B cell (primary cell): ENCODE data around the gene ENDOG. TPM values are rescaled to one million over a fixed set of nuclear protein-coding genes. Genes with fewer than 3 reads are reported as not detected.

Source experiments
- ATAC-seq: fragments of 200-7000 bp; cut with Tn5 transposase; one replicate; pipeline ENCODE4 v1.10.0; 2021; ENCODE audit warnings: low read depth, mild to moderate bottlenecking, moderate number of reproducible peaks, moderate library complexity
- CTCF ChIA-PET: fragments of 350-600 bp; sonication (Branson Sonifier 250); formaldehyde crosslinking; loops from one replicate; lab custom pipeline; 2021; ENCODE audit warnings: antibody characterized with exemption, inconsistent platforms; lab: Charles Lee
- POLR2A ChIA-PET: fragments of 350-600 bp; sonication (Branson Sonifier 250); formaldehyde crosslinking; loops from one replicate; lab custom pipeline; 2021; ENCODE audit warnings: antibody characterized with exemption; lab: Charles Lee
- DNase-seq: peaks from one replicate; pipeline ENCODE4 v3.0.0; 2013
- H2AFZ ChIP-seq: 2 replicates; pipeline ENCODE4 v1.6.1; 2012; ENCODE audit warnings: mild to moderate bottlenecking, low read depth, low read length; ENCODE audit not compliant: insufficient read depth, poor library complexity, severe bottlenecking
- H3K27ac ChIP-seq, 2 donors: 1 replicate in 1 of 2; 2 replicates in 1 of 2; pipeline ENCODE4 v1.5.1; 2012 to 2013; ENCODE audit warnings: low read length in 2 of 2, mild to moderate bottlenecking in 2 of 2, moderate library complexity in 1 of 2
- H3K27me3 ChIP-seq, 4 experiments: fragments of 200-600 bp in 1 of 4; sonication (generic) in 1 of 4; replicated peaks in 1 of 4; 1 replicate in 2 of 4; 2 replicates in 2 of 4; pipeline versions ENCODE4 v1.6.1 to v1.7.0; 2013 to 2016; ENCODE audit warnings: low read length in 3 of 4, mild to moderate bottlenecking in 2 of 4, mixed read lengths in 1 of 4, moderate library complexity in 1 of 4; ENCODE audit not compliant: insufficient read depth in 4 of 4, control insufficient read depth in 3 of 4; ENCODE audit errors: control extremely low read depth in 1 of 4
- H3K36me3 ChIP-seq, 2 experiments: replicated peaks in 1 of 2; 1 replicate in 1 of 2; 2 replicates in 1 of 2; pipeline versions ENCODE4 v1.6.1 to v1.7.1; 2013; ENCODE audit warnings: low read length in 1 of 2; ENCODE audit not compliant: insufficient read depth in 2 of 2, control insufficient read depth in 1 of 2; ENCODE audit errors: control extremely low read depth in 1 of 2, extremely low read depth in 1 of 2
- H3K4me1 ChIP-seq, 2 donors: fragments of 200-600 bp in 1 of 2; sonication (generic) in 1 of 2; 1 replicate in 1 of 2; 2 replicates in 1 of 2; pipeline versions ENCODE4 v1.5.1 to v1.6.1; 2013 to 2017; ENCODE audit warnings: low read length in 2 of 2; ENCODE audit not compliant: control insufficient read depth in 2 of 2, insufficient read depth in 2 of 2
- H3K4me2 ChIP-seq: replicated peaks from 2 replicates; pipeline ENCODE3; 2012; ENCODE audit warnings: mild to moderate bottlenecking, low read depth, low read length; ENCODE audit not compliant: poor library complexity, severe bottlenecking
- H3K4me3 ChIP-seq, 5 experiments: fragments of 200-600 bp in 1 of 5; sonication (generic) in 1 of 5; 1 replicate in 3 of 5; 2 replicates in 2 of 5; pipeline versions ENCODE4 v1.5.1 to v1.7.0; 2011 to 2016; ENCODE audit warnings: low read length in 4 of 5, mild to moderate bottlenecking in 4 of 5, low read depth in 2 of 5, control low read depth in 1 of 5, moderate library complexity in 1 of 5; ENCODE audit not compliant: insufficient read depth in 1 of 5; ENCODE audit errors: control extremely low read depth in 1 of 5, extremely low read depth in 1 of 5
- H3K79me2 ChIP-seq: fragments of 200-600 bp; sonication (generic); one replicate; pipeline ENCODE4 v1.6.0; 2016; ENCODE audit warnings: low read length; ENCODE audit not compliant: control insufficient read depth, insufficient read depth
- H3K9ac ChIP-seq: fragments of 200-600 bp; sonication (generic); 2 replicates; pipeline ENCODE4 v1.6.1; 2017; ENCODE audit warnings: mild to moderate bottlenecking, low read length, moderate library complexity
- H3K9me3 ChIP-seq, 3 donors: one replicate each; pipeline versions ENCODE4 v1.6.1 to v1.7.1; 2013; ENCODE audit warnings: low read length in 2 of 3; ENCODE audit not compliant: control insufficient read depth in 2 of 3, insufficient read depth in 1 of 3; ENCODE audit errors: control extremely low read depth in 1 of 3
- H4K20me1 ChIP-seq: 2 replicates; pipeline ENCODE4 v1.6.0; 2012; ENCODE audit warnings: mild to moderate bottlenecking, low read length; ENCODE audit not compliant: insufficient read depth, control insufficient read depth, poor library complexity, severe bottlenecking
- H3K27ac Mint-ChIP-seq: one replicate; pipeline ENCODE4 v1.8.0; 2021; ENCODE audit warnings: mixed read lengths
- H3K27me3 Mint-ChIP-seq: one replicate; pipeline ENCODE4 v1.8.0; 2021; ENCODE audit warnings: mixed read lengths
- H3K4me1 Mint-ChIP-seq: one replicate; pipeline ENCODE4 v1.8.0; 2021; ENCODE audit warnings: mixed read lengths
- H3K4me3 Mint-ChIP-seq: one replicate; pipeline ENCODE4 v1.8.0; 2021; ENCODE audit warnings: mixed read lengths
- H3K9me3 Mint-ChIP-seq: one replicate; pipeline ENCODE4 v1.8.0; 2022; ENCODE audit warnings: mixed read lengths; ENCODE audit not compliant: insufficient read depth
- CTCF ChIP-seq: fragments of 200-600 bp; IDR thresholded peaks from one replicate; pipeline ENCODE4 v1.8.0; 2022; ENCODE audit warnings: antibody characterized with exemption, mild to moderate bottlenecking
- EZH2 ChIP-seq: IDR thresholded peaks from 2 replicates; pipeline ENCODE4 v1.6.1; 2012; ENCODE audit warnings: borderline replicate concordance, low read depth, mild to moderate bottlenecking, moderate library complexity, low read length; ENCODE audit not compliant: insufficient read depth, poor library complexity, severe bottlenecking
- WGBS: methylation state at CpG from one replicate; pipeline ENCODE4 v1.1.5; 2013; ENCODE audit warnings: missing lambda C conversion rate; ENCODE audit not compliant: insufficient coverage; 5-methylcytosine and 5-hydroxymethylcytosine counted together
- intact Hi-C: fragments of 100-400 bp; cut with micrococcal nuclease; formaldehyde crosslinking; loops from one replicate; pipeline ENCODE4 v1.10.0; 2022
- polyA plus RNA-seq: library from polyadenylated mRNA; depleted of rRNA; stranded (reverse); fragments of >200 nt; gene quantifications from 2 replicates; pipeline ENCODE4 v1.2.3, GENCODE V29; 2012
- total RNA-seq, 2 donors: library from RNA; stranded (reverse); fragments of 120-200 nt in 1 of 2; gene quantifications; 1 replicate in 1 of 2; 2 replicates in 1 of 2; pipeline versions ENCODE4 v1.2.3 to v1.2.4, GENCODE V29; 2013 to 2022

The ENDOG gene
- total and polyA plus RNA-seq, 2 donors (not counting 1 experiment from before 2014, with no cell fraction given), result 12.5 to 19.3 TPM

GRCh38 chr9:128862401-128862851 lies 44.1 kb downstream of the ENDOG start:
- H4K20me1 ChIP-seq, result no peaks in the 10 kb centered on the region
- ATAC-seq (no peak), DNase-seq (no peak)
- no peaks in the 10 kb centered on the region for H3K9me3 Mint-ChIP-seq
- no peak overlapping the region for H3K27ac Mint-ChIP-seq
- peaks cover 27% of the 10 kb centered on the region for H3K79me2 ChIP-seq
- H3K36me3 ChIP-seq, result peaks cover 0 to 2% of the 10 kb centered on the region in 2 experiments
- no peak overlapping the region for H3K27ac ChIP-seq
- H3K4me3 Mint-ChIP-seq, result no peak overlapping the region
- no peak overlapping the region for H3K9ac ChIP-seq
- no peak overlapping the region for H2AFZ ChIP-seq
- intact Hi-C loops, result loop anchor here (2.0 to 5.0 kb wide), 2 partner anchors 18 to 215 kb away; partner anchors contain the start of gene KYAT1
- no peak overlapping the region for H3K4me2 ChIP-seq
- WGBS, result 98% methylated on average over 6 of the region's 6 CpGs
- H3K4me1 ChIP-seq, result peaks cover 3 to 4% of the 10 kb centered on the region in 2 donors
- H3K27me3 Mint-ChIP-seq, result no peaks in the 10 kb centered on the region
- TF ChIP-seq CTCF, result no peak
- no peak for TF ChIP-seq EZH2
- no peaks in the 10 kb centered on the region for H3K9me3 ChIP-seq
- ChIA-PET CTCF (interaction anchor here (0.6 to 12.0 kb wide), 10 partner anchors 8 to 778 kb away, joined by 3 to 203 read pairs (median 6); partner anchors contain the start of genes ENDOG, KYAT1, LRRC8A and SPOUT1), POLR2A (interaction anchor here (0.6 kb wide), 1 partner anchor 911 kb away, joined by 3 read pairs; no protein-coding TSS in a partner anchor)
- H3K4me1 Mint-ChIP-seq, result peaks cover 4% of the 10 kb centered on the region
- no peaks in the 10 kb centered on the region for H3K27me3 ChIP-seq
- no peak overlapping the region for H3K4me3 ChIP-seq

- Histone ChIP-seq H3K4me2 (peak overlapping the region; percentile 6), H3K9me3 (no peaks in the 10 kb centered on the region), H3K36me3 (peaks cover 0 to 2% of the 10 kb centered on the region in 2 experiments), H3K27ac (no peak overlapping the region), H3K79me2 (peaks cover 27% of the 10 kb centered on the region), H4K20me1 (no peaks in the 10 kb centered on the region), H3K4me3 (no peak overlapping the region), H3K4me1 (peaks cover 3 to 4% of the 10 kb centered on the region in 2 donors), H2AFZ (no peak overlapping the region), H3K9ac (no peak overlapping the region), H3K27me3 (no peaks in the 10 kb centered on the region)
- DNase-seq (peak; percentile 86), ATAC-seq (peak; percentile 98)
- WGBS, result 27% methylated on average over 10 of the region's 10 CpGs
- no peaks in the 10 kb centered on the region for H3K9me3 Mint-ChIP-seq
- no peak overlapping the region for H3K4me3 Mint-ChIP-seq
- intact Hi-C loops, result loop anchor here (1.0 to 5.0 kb wide), 5 partner anchors 17 to 216 kb away; partner anchors contain the start of genes DOLK, ENDOG, KYAT1 and NUP188
- peak; percentile 92 for TF ChIP-seq CTCF
- TF ChIP-seq EZH2, result no peak
- ChIA-PET CTCF (interaction anchor here (0.7 to 12.0 kb wide), 8 partner anchors 14 to 145 kb away, joined by 3 to 203 read pairs (median 5); partner anchors contain the start of genes ENDOG, KYAT1 and SPOUT1), POLR2A (interaction anchor here (0.6 kb wide), 1 partner anchor 192 kb away, joined by 3 read pairs; no protein-coding TSS in a partner anchor)
- no peaks in the 10 kb centered on the region for H3K27me3 Mint-ChIP-seq
- H3K4me1 Mint-ChIP-seq, result peaks cover 4% of the 10 kb centered on the region
- H3K27ac Mint-ChIP-seq, result peak overlapping the region; percentile 37
Observed at GRCh38 chr9:128863647-128864046, 45.3 kb downstream of the ENDOG start.
